ENCODE data around the gene PBX4.

DNA sequence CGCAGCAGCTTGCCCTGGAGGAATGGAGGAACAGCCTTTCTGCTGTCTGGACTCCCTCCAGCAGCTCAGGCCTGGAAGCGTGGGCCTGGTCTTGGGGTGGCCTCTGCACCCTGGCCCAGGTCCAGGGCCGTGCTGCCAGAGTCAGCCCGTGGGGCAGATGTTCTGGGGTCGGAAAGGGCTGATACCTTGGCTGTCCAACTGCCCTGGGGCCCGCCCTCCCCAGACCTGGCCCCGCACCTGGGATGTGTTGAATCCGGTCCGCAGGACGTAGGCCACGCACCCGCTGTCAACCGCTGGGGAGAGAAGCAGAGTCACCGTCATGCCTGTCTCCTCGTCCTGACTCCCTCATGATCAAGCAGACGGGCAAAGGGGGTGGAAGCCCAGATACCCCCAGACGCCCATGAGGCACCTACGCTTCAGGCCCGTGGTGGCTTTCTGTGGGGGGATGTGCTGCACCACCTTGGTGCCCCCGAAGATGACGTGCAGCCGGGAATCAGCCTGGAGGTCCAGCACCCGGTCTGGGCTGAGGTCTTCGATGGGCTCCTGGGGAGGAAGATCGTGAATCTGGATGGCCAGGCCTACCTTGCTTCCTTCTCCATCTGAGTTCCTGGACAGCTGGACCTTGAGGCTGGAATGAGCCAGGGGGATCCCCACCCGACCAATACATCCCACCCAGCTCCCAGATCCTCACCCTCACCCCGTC lies 37.3 kb upstream of the PBX4 start:
- TF ChIP-seq, protein P1, sequence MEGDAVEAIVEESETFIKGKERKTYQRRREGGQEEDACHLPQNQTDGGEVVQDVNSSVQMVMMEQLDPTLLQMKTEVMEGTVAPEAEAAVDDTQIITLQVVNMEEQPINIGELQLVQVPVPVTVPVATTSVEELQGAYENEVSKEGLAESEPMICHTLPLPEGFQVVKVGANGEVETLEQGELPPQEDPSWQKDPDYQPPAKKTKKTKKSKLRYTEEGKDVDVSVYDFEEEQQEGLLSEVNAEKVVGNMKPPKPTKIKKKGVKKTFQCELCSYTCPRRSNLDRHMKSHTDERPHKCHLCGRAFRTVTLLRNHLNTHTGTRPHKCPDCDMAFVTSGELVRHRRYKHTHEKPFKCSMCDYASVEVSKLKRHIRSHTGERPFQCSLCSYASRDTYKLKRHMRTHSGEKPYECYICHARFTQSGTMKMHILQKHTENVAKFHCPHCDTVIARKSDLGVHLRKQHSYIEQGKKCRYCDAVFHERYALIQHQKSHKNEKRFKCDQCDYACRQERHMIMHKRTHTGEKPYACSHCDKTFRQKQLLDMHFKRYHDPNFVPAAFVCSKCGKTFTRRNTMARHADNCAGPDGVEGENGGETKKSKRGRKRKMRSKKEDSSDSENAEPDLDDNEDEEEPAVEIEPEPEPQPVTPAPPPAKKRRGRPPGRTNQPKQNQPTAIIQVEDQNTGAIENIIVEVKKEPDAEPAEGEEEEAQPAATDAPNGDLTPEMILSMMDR (tag by site-specific recombination; IDR thresholded peaks at IDR 0.05), result no peak
- TF ChIP-seq, protein P2, sequence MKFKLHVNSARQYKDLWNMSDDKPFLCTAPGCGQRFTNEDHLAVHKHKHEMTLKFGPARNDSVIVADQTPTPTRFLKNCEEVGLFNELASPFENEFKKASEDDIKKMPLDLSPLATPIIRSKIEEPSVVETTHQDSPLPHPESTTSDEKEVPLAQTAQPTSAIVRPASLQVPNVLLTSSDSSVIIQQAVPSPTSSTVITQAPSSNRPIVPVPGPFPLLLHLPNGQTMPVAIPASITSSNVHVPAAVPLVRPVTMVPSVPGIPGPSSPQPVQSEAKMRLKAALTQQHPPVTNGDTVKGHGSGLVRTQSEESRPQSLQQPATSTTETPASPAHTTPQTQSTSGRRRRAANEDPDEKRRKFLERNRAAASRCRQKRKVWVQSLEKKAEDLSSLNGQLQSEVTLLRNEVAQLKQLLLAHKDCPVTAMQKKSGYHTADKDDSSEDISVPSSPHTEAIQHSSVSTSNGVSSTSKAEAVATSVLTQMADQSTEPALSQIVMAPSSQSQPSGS (tag by site-specific recombination; IDR thresholded peaks at IDR 0.05; ENCODE audit: low read depth), result no peak
- TF ChIP-seq, protein P3, sequence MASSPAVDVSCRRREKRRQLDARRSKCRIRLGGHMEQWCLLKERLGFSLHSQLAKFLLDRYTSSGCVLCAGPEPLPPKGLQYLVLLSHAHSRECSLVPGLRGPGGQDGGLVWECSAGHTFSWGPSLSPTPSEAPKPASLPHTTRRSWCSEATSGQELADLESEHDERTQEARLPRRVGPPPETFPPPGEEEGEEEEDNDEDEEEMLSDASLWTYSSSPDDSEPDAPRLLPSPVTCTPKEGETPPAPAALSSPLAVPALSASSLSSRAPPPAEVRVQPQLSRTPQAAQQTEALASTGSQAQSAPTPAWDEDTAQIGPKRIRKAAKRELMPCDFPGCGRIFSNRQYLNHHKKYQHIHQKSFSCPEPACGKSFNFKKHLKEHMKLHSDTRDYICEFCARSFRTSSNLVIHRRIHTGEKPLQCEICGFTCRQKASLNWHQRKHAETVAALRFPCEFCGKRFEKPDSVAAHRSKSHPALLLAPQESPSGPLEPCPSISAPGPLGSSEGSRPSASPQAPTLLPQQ (tag by site-specific recombination; IDR thresholded peaks at IDR 0.05), result no peak
- no peak for TF ChIP-seq ZNF302 (tag by site-specific recombination; IDR thresholded peaks at IDR 0.05; ENCODE audit: low read depth)
- no peak for TF ChIP-seq TRIM28 (IDR thresholded peaks at IDR 0.05; ENCODE audit: borderline replicate concordance, low read length)
- TF ChIP-seq, protein P4, sequence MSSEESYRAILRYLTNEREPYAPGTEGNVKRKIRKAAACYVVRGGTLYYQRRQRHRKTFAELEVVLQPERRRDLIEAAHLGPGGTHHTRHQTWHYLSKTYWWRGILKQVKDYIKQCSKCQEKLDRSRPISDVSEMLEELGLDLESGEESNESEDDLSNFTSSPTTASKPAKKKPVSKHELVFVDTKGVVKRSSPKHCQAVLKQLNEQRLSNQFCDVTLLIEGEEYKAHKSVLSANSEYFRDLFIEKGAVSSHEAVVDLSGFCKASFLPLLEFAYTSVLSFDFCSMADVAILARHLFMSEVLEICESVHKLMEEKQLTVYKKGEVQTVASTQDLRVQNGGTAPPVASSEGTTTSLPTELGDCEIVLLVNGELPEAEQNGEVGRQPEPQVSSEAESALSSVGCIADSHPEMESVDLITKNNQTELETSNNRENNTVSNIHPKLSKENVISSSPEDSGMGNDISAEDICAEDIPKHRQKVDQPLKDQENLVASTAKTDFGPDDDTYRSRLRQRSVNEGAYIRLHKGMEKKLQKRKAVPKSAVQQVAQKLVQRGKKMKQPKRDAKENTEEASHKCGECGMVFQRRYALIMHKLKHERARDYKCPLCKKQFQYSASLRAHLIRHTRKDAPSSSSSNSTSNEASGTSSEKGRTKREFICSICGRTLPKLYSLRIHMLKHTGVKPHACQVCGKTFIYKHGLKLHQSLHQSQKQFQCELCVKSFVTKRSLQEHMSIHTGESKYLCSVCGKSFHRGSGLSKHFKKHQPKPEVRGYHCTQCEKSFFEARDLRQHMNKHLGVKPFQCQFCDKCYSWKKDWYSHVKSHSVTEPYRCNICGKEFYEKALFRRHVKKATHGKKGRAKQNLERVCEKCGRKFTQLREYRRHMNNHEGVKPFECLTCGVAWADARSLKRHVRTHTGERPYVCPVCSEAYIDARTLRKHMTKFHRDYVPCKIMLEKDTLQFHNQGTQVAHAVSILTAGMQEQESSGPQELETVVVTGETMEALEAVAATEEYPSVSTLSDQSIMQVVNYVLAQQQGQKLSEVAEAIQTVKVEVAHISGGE (tag by site-specific recombination; conservative IDR thresholded peaks at IDR 0.05; ENCODE audit: low read depth), result no peak
- TF ChIP-seq ZNF514 (tag by site-specific recombination; IDR thresholded peaks at IDR 0.05), result no peak
- TF ChIP-seq KLF8 (tag by site-specific recombination; IDR thresholded peaks at IDR 0.05), result no peak
- no peak for TF ChIP-seq RBAK (tag by site-specific recombination; IDR thresholded peaks at IDR 0.05)
- no peak for TF ChIP-seq ZNF391 (tag by site-specific recombination; IDR thresholded peaks at IDR 0.05; ENCODE audit: borderline replicate concordance, low read depth)
- no peak for TF ChIP-seq ZNF549 (tag by site-specific recombination; IDR thresholded peaks at IDR 0.05)
- TF ChIP-seq, protein P5, sequence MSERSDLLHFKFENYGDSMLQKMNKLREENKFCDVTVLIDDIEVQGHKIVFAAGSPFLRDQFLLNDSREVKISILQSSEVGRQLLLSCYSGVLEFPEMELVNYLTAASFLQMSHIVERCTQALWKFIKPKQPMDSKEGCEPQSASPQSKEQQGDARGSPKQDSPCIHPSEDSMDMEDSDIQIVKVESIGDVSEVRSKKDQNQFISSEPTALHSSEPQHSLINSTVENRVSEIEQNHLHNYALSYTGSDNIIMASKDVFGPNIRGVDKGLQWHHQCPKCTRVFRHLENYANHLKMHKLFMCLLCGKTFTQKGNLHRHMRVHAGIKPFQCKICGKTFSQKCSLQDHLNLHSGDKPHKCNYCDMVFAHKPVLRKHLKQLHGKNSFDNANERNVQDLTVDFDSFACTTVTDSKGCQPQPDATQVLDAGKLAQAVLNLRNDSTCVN (tag by site-specific recombination; optimal IDR thresholded peaks at IDR 0.05), result no peak
- TF ChIP-seq, protein P6, sequence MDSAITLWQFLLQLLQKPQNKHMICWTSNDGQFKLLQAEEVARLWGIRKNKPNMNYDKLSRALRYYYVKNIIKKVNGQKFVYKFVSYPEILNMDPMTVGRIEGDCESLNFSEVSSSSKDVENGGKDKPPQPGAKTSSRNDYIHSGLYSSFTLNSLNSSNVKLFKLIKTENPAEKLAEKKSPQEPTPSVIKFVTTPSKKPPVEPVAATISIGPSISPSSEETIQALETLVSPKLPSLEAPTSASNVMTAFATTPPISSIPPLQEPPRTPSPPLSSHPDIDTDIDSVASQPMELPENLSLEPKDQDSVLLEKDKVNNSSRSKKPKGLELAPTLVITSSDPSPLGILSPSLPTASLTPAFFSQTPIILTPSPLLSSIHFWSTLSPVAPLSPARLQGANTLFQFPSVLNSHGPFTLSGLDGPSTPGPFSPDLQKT (IDR thresholded peaks at IDR 0.05; ENCODE audit: borderline replicate concordance, low read depth, low read length), result no peak
- TF ChIP-seq ZNF529 (tag by site-specific recombination; IDR thresholded peaks at IDR 0.05; ENCODE audit: insufficient replicate concordance), result no peak
